Measurements from ENCODE around the gene CUX1. TPM values are rescaled to one million over a fixed set of nuclear protein-coding genes. Genes with fewer than 3 reads are reported as not detected.

Gene CUX1
- total and polyA plus RNA-seq, 2 of the 13 experiments (the other 11 are each of a cell fraction or from before 2014, with no cell fraction given): 13.7 to 14.9 TPM

- peak; percentile 77 for TF ChIP-seq ZBTB33 (CRISPR knock-in tag; IDR thresholded peaks at IDR 0.05)
Measured at GRCh38 chr7:101870361-101871062, 53.1 kb downstream of the CUX1 start (continued).

- ChIA-PET POLR2A (no interaction called here), CTCF (ENCODE audit: low intra/inter-chr PET ratio, low total read pairs) (no interaction called here)
- TF ChIP-seq GFI1 (CRISPR knock-in tag; IDR thresholded peaks at IDR 0.05; ENCODE audit: borderline replicate concordance) (no peak), ZBTB26 (CRISPR knock-in tag; IDR thresholded peaks at IDR 0.05; ENCODE audit: borderline replicate concordance) (no peak), JARID2 (CRISPR knock-in tag; IDR thresholded peaks at IDR 0.05; ENCODE audit: insufficient replicate concordance) (no peak), ZNF589 (CRISPR knock-in tag; conservative IDR thresholded peaks at IDR 0.05) (no peak), BCLAF1 (IDR thresholded peaks at IDR 0.05) (no peak), FOXO1 (CRISPR knock-in tag; IDR thresholded peaks at IDR 0.05) (no peak), HES4 (CRISPR knock-in tag; IDR thresholded peaks at IDR 0.05; ENCODE audit: borderline replicate concordance) (no peak), PAWR (CRISPR knock-in tag; IDR thresholded peaks at IDR 0.05; ENCODE audit: borderline replicate concordance) (no peak), ZKSCAN8 (CRISPR knock-in tag; IDR thresholded peaks at IDR 0.05; ENCODE audit: borderline replicate concordance) (no peak), NFKBIZ (CRISPR knock-in tag; IDR thresholded peaks at IDR 0.05) (no peak), ZNF580 (CRISPR knock-in tag; IDR thresholded peaks at IDR 0.05; ENCODE audit: borderline replicate concordance, low read depth) (no peak), TCF7 (IDR thresholded peaks at IDR 0.05; ENCODE audit: low read depth) (no peak), SATB2 (CRISPR knock-in tag; IDR thresholded peaks at IDR 0.05) (no peak), U2AF2 (IDR thresholded peaks at IDR 0.05; ENCODE audit: low read depth, low read length) (no peak), BRD4 (CRISPR knock-in tag; IDR thresholded peaks at IDR 0.05) (no peak)
- Histone ChIP-seq H3K4me3 (replicated peaks in 1 of 3; ENCODE audit: insufficient read depth in 1 of 3, low read depth in 2 of 3, low read length in 3 of 3) (no peak overlapping the region), H3K79me2 (ENCODE audit: insufficient read depth, low read length) (peaks cover 60% of the 10 kb centered on the region), H2AFZ (ENCODE audit: low read length) (no peak overlapping the region), H4K20me1 (ENCODE audit: insufficient read depth, low read length) (peaks cover 7% of the 10 kb centered on the region; the same call in 1 of the 2 replicates), H3K9me3 (ENCODE audit: low read length) (no peaks in the 10 kb centered on the region), H3K4me1 (ENCODE audit: insufficient read depth, low read length) (peaks cover 33% of the 10 kb centered on the region), H3K9ac (ENCODE audit: insufficient read depth, low read depth, low read length) (no peak overlapping the region), H3K4me2 (ENCODE audit: low read depth, low read length) (no peak overlapping the region), H3K27me3 (ENCODE audit: control insufficient read depth in 1 of 2, insufficient read depth in 2 of 2, low read length in 2 of 2) (no peaks in the 10 kb centered on the region), H3K27ac (ENCODE audit: extremely low read length, insufficient read depth, low read length) (no peak overlapping the region), H3K36me3 (replicated peaks in 1 of 2; ENCODE audit: control insufficient read depth in 1 of 2, insufficient read depth in 2 of 2, low read length in 2 of 2) (no peaks in the 10 kb centered on the region)
- intact Hi-C loops (cut with micrococcal nuclease; ENCODE audit: unreplicated experiment): no loop called here
- no peak for DNase-seq (ENCODE audit: low spot score)
- in situ Hi-C loops (cut with HindIII; ENCODE audit: extremely low pct_ligation_motif_present, low pct_unique_long_range_greater_than_20kb): no loop called here
- no peak for FAIRE-seq
- BruUV-seq (replicated peaks): no TSS peak
- WGBS (ENCODE audit: low lambda C conversion rate): over 99% methylated on average over 9 of the region's 9 CpGs
- ATAC-seq: no peak
Measured at GRCh38 chr7:101871351-101871750, 53.9 kb downstream of the CUX1 start.
